CD4-positive, alpha-beta T cell (primary cell): ENCODE data around the gene AHNAK. TPM values are rescaled to one million over a fixed set of nuclear protein-coding genes. Genes with fewer than 3 reads are reported as not detected.

Source experiments
- ATAC-seq: fragments of 200-7000 bp; cut with Tn5 transposase; one replicate; pipeline ENCODE4 v1.10.0; 2022; ENCODE audit warnings: mild to moderate bottlenecking; ENCODE audit not compliant: poor library complexity
- CTCF ChIA-PET: fragments of 350-600 bp; sonication (Branson Sonifier 250); formaldehyde crosslinking; loops from one replicate; lab custom pipeline; 2021; ENCODE audit warnings: antibody characterized with exemption, inconsistent platforms; lab: Charles Lee
- POLR2A ChIA-PET: fragments of 350-600 bp; sonication (Branson Sonifier 250); formaldehyde crosslinking; loops from one replicate; lab custom pipeline; 2021; ENCODE audit warnings: antibody characterized with exemption, inconsistent platforms; lab: Charles Lee
- DNase-seq, 14 experiments: peaks; one replicate each; pipeline ENCODE4 v3.0.0-alpha.2; 2013 to 2020; ENCODE audit warnings: mixed read lengths in 2 of 14
- H3K27ac ChIP-seq, 2 donors: one replicate each; pipeline versions ENCODE4 v1.5.1 to v1.7.0; 2013; ENCODE audit warnings: low read length in 2 of 2, low read depth in 1 of 2, mild to moderate bottlenecking in 1 of 2
- H3K27me3 ChIP-seq, 2 experiments: 1 replicate in 1 of 2; 2 replicates in 1 of 2; pipeline versions ENCODE4 v1.6.1 to v1.7.0; 2013; ENCODE audit warnings: low read length in 2 of 2, control low read depth in 1 of 2, mild to moderate bottlenecking in 1 of 2, moderate library complexity in 1 of 2; ENCODE audit not compliant: insufficient read depth in 2 of 2, control insufficient read depth in 1 of 2
- H3K36me3 ChIP-seq: one replicate; pipeline ENCODE4 v1.6.1; 2013; ENCODE audit warnings: low read length, control low read depth; ENCODE audit not compliant: insufficient read depth
- H3K4me1 ChIP-seq: one replicate; pipeline ENCODE4 v1.6.1; 2013; ENCODE audit warnings: low read length, control low read depth; ENCODE audit not compliant: insufficient read depth
- H3K4me3 ChIP-seq: one replicate; pipeline ENCODE4 v1.5.1; 2013; ENCODE audit warnings: mild to moderate bottlenecking, low read length, moderate library complexity
- H3K9me3 ChIP-seq, 2 experiments: 1 replicate in 1 of 2; 2 replicates in 1 of 2; pipeline versions ENCODE4 v1.6.1 to v1.7.0; 2013; ENCODE audit warnings: low read length in 2 of 2, mild to moderate bottlenecking in 2 of 2, control low read depth in 1 of 2, moderate library complexity in 1 of 2; ENCODE audit not compliant: control insufficient read depth in 1 of 2, insufficient read depth in 1 of 2
- H3K27ac Mint-ChIP-seq: one replicate; pipeline ENCODE4 v1.8.0; 2020; ENCODE audit warnings: mixed read lengths
- H3K27me3 Mint-ChIP-seq: one replicate; pipeline ENCODE4 v1.8.0; 2021; ENCODE audit warnings: mixed read lengths
- H3K36me3 Mint-ChIP-seq: one replicate; pipeline ENCODE4 v1.8.0; 2021; ENCODE audit warnings: low read depth, mixed read lengths
- H3K4me1 Mint-ChIP-seq: one replicate; pipeline ENCODE4 v1.8.0; 2021; ENCODE audit warnings: low read depth, mixed read lengths
- H3K4me3 Mint-ChIP-seq: one replicate; pipeline ENCODE4 v1.8.0; 2020; ENCODE audit warnings: mild to moderate bottlenecking, mixed read lengths
- H3K9me3 Mint-ChIP-seq: one replicate; pipeline ENCODE4 v1.8.0; 2020; ENCODE audit warnings: mixed read lengths
- intact Hi-C, 2 experiments: fragments of 100-400 bp; cut with DNase I in 1 of 2; cut with micrococcal nuclease in 1 of 2; formaldehyde crosslinking; loops; one replicate each; pipeline versions ENCODE4 v1.15.1 to v1.9.0; 2023 to 2025; cut with DNase I, micrococcal nuclease
- total RNA-seq, 174 experiments: library from RNA in 2 of 174; stranded (reverse) in 2 of 174; gene quantifications; one replicate each; pipeline ENCODE4 v1.2.3 and lab custom pipeline; 2021 to 2026
- TF ChIP-seq, protein P1 (sequence below): fragments of 200-600 bp; IDR thresholded peaks from one replicate; pipeline ENCODE4 v1.8.0; 2022; ENCODE audit warnings: antibody characterized with exemption, mild to moderate bottlenecking

Gene AHNAK
- total RNA-seq, 2 experiments from 2014 or later, result 320 to 332 TPM

DNA sequence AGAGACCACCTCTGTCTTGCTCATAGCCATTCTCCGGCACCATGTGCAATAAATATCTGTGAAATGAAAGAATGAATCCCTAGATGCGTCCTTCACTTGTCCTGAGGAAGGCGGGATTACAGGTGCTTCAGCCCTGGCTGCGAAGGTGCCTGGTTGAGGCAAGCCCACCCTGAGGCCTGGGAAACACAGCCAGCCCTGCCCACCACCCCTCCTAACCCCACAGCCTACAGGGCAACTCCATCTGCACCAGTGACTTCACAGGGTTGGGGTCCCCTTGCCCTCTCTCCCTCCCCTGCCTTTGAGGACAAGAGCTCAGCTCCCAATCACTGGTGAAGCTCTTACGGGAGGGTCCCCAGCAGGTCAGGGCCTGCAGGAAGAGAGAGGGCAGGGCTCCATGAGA lies 145.2 kb downstream of the AHNAK start:
- DNase-seq (no peak), ATAC-seq (no peak)
- peaks cover 41% of the 10 kb centered on the region for H3K4me1 ChIP-seq
- TF ChIP-seq, protein P1, sequence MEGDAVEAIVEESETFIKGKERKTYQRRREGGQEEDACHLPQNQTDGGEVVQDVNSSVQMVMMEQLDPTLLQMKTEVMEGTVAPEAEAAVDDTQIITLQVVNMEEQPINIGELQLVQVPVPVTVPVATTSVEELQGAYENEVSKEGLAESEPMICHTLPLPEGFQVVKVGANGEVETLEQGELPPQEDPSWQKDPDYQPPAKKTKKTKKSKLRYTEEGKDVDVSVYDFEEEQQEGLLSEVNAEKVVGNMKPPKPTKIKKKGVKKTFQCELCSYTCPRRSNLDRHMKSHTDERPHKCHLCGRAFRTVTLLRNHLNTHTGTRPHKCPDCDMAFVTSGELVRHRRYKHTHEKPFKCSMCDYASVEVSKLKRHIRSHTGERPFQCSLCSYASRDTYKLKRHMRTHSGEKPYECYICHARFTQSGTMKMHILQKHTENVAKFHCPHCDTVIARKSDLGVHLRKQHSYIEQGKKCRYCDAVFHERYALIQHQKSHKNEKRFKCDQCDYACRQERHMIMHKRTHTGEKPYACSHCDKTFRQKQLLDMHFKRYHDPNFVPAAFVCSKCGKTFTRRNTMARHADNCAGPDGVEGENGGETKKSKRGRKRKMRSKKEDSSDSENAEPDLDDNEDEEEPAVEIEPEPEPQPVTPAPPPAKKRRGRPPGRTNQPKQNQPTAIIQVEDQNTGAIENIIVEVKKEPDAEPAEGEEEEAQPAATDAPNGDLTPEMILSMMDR, result no peak
- Mint-ChIP-seq H3K27ac (peak overlapping the region; percentile 77), H3K9me3 (no peaks in the 10 kb centered on the region), H3K4me1 (peaks cover 29% of the 10 kb centered on the region), H3K36me3 (no peaks in the 10 kb centered on the region), H3K27me3 (no peaks in the 10 kb centered on the region), H3K4me3 (peak overlapping the region; percentile 82)
- no peaks in the 10 kb centered on the region for H3K9me3 ChIP-seq
- CTCF ChIA-PET, result interaction anchor here (1.0 kb wide), 1 partner anchor 142 kb away, joined by 3 read pairs; no protein-coding TSS in a partner anchor
- H3K4me3 ChIP-seq, result peak overlapping the region; percentile 32
- POLR2A ChIA-PET, result interaction anchor here (0.7 to 1.4 kb wide), 2 partner anchors 173 to 190 kb away, joined by 3 to 5 read pairs; partner anchors contain the start of genes EEF1G and TUT1
- no peak overlapping the region for H3K27ac ChIP-seq
- intact Hi-C loops, result no loop called here
- H3K27me3 ChIP-seq, result no peaks in the 10 kb centered on the region
- no peaks in the 10 kb centered on the region for H3K36me3 ChIP-seq

DNA sequence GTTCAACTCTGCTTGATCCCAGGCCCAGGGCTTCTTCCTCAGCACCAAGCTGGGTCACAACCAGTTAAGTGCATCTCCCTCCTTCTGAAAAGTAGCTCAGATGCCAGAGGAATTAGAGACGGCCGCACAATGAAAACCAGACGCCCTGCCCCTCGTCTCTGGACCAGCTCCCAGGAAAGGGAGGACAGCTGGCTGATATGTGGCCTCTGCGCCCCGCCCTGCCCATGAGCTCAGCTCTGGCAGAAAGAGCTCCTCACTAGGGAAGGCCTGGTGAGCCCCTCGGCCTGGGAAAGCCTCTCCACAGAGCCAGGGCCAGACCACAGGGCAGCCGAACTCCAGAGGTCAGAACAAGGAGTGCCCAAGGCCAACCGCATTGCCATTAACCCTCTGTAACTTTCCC lies 145.8 kb downstream of the AHNAK start:
- H3K4me1 ChIP-seq, result peaks cover 41% of the 10 kb centered on the region
- CTCF ChIA-PET, result interaction anchor here (0.8 kb wide), 1 partner anchor 9 kb away, joined by 4 read pairs; no protein-coding TSS in a partner anchor
- intact Hi-C loops, result no loop called here
- H3K27ac Mint-ChIP-seq, result no peak overlapping the region
- H3K4me3 Mint-ChIP-seq, result no peak overlapping the region
- H3K27ac ChIP-seq, result no peak overlapping the region
- H3K27me3 Mint-ChIP-seq, result no peaks in the 10 kb centered on the region
- TF ChIP-seq, protein P1, result no peak
- POLR2A ChIA-PET, result interaction anchor here (0.7 kb wide), 1 partner anchor 191 kb away, joined by 3 read pairs; the partner anchor contains the start of gene TUT1
- H3K9me3 ChIP-seq, result no peaks in the 10 kb centered on the region
- no peak overlapping the region for H3K4me3 ChIP-seq
- H3K9me3 Mint-ChIP-seq, result no peaks in the 10 kb centered on the region
- peaks cover 29% of the 10 kb centered on the region for H3K4me1 Mint-ChIP-seq
- H3K36me3 Mint-ChIP-seq, result no peaks in the 10 kb centered on the region
- ATAC-seq, result no peak
- H3K27me3 ChIP-seq, result no peaks in the 10 kb centered on the region
- no peak for DNase-seq
- H3K36me3 ChIP-seq, result no peaks in the 10 kb centered on the region

GRCh38 chr11:62400281-62400680 lies 146.3 kb downstream of the AHNAK start:
- ATAC-seq (no peak), DNase-seq (no peak)
- no peak overlapping the region for H3K27ac Mint-ChIP-seq
- POLR2A ChIA-PET, result no interaction called here
- H3K36me3 Mint-ChIP-seq, result no peaks in the 10 kb centered on the region
- no peaks in the 10 kb centered on the region for H3K9me3 Mint-ChIP-seq
- Histone ChIP-seq H3K27me3 (no peaks in the 10 kb centered on the region), H3K4me3 (no peak overlapping the region), H3K27ac (no peak overlapping the region), H3K9me3 (no peaks in the 10 kb centered on the region), H3K36me3 (no peaks in the 10 kb centered on the region), H3K4me1 (peaks cover 41% of the 10 kb centered on the region)
- intact Hi-C loops, result no loop called here
- H3K4me1 Mint-ChIP-seq, result peaks cover 29% of the 10 kb centered on the region
- H3K27me3 Mint-ChIP-seq, result no peaks in the 10 kb centered on the region
- CTCF ChIA-PET, result interaction anchor here (0.8 kb wide), 1 partner anchor 10 kb away, joined by 4 read pairs; no protein-coding TSS in a partner anchor
- TF ChIP-seq, protein P1, result no peak
- H3K4me3 Mint-ChIP-seq, result no peak overlapping the region
